Fibroblast of skin of right biceps (primary cell): Measurements from ENCODE around the gene RNU5D-1.

Source experiments
- DNase-seq: peaks from one replicate; pipeline ENCODE4 v3.0.0-alpha.2; 2013

Gene RNU5D-1

GRCh38 chr1:44698138-44698537 is 32.8 kb downstream of the RNU5D-1 start:
- no peak for DNase-seq

GRCh38 chr1:44696789-44697345 is 34.1 kb downstream of the RNU5D-1 start:
- no peak for DNase-seq

DNA sequence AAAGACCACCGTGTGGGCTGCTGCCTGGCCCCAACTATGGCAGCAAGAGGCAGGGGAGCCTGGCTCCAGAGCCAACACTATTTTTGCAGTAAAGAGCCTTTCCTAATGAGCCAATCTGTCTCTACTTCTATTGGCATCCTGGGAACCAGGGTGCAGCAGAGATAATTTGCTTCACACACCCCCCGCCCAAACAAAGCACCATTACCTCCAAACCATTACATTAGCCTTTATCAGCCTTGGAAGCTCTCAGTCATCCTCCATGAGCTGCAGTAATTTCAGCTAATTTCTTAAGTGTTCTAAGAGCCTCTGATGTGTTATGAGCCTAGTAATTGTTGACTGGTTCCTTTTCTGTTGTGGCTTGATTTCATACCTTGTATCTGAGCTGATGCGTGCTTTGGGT is 34.9 kb downstream of the RNU5D-1 start:
- no peak for DNase-seq

- DNase-seq, result no peak
These were observed 35.3 kb downstream of the RNU5D-1 start for GRCh38 chr1:44695671-44696070.

DNA sequence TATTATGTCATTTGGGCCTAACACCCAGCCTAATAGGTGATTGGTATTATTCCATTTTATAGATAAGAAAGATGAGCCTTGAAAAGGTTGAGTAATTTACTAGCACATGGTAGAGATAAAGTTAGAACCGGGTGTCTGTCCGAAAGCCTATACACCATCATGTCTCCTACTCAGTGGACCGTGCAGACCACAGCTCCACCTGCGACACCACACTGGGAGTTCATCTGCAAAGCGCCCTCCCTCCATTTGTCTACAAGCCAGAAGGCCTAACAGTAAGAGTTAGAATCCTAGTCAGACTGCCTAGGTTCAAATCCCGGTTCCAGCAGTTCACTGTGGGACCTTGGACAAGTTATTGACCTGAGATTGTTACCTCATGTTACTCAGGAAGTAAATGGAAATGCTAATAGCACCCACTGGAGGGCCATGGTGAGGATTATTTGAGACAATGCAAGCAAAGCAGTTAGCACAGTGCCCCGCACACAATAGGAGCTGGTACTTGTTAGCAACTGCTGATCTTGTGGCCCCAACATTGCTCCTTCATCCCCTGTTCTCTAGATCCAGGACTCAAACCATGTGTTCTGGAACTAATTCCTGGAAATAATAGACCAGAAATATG is 36.0 kb downstream of the RNU5D-1 start:
- DNase-seq, result no peak

DNA sequence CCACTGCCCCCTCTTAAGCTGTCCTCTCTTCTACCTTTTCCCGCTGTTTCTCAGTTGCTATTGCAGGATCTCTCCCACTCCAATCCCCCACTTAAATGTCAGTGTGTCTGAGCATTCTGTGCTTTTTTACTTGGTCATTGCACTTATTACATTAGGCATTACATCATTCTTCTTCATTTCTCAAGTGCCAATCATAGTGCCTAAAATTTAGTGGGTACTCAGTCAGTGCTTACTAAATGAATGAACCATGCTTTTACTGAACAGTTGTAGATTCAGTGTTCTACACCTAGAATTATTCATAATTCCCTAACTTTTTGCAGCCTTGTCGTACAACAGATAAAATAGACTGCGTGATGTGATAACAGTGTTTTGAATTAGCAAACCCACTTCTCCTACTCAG is 37.1 kb downstream of the RNU5D-1 start:
- DNase-seq, result no peak

DNA sequence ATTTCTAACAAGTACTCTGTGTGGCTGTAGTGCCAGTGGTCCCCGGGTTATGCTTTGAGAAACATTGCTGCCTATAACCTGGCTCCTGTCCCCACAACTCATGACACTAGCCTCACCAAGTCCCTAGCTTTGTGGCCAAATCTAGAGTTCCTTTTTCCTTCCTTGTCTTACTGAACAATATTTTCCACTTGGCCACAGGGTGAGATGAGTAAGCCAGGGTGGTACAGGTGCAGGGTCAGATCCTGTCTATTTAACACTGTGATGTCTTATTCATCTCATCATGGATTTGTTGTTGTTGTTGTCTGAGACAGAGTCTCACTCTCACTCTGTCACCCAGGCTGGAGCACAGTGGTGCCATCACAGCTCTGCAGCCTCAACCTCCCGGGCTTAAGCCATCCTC is 37.8 kb downstream of the RNU5D-1 start:
- DNase-seq, result no peak

DNA sequence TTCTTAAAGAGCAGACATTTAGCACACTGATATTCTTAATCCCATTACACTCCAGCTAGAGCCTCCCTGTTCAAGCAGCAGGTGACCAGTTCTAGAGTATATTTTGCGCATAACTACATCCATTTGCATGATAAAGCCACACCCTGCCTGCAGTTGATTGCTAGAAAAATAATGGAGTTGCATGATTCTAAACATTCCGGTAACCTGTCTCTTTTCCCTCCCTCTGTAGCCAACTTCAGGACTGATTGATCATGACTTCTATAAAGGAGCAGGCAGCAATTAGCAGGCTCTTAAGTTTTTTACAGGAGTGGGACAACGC is 41.6 kb downstream of the RNU5D-1 start:
- DNase-seq, result no peak

DNA sequence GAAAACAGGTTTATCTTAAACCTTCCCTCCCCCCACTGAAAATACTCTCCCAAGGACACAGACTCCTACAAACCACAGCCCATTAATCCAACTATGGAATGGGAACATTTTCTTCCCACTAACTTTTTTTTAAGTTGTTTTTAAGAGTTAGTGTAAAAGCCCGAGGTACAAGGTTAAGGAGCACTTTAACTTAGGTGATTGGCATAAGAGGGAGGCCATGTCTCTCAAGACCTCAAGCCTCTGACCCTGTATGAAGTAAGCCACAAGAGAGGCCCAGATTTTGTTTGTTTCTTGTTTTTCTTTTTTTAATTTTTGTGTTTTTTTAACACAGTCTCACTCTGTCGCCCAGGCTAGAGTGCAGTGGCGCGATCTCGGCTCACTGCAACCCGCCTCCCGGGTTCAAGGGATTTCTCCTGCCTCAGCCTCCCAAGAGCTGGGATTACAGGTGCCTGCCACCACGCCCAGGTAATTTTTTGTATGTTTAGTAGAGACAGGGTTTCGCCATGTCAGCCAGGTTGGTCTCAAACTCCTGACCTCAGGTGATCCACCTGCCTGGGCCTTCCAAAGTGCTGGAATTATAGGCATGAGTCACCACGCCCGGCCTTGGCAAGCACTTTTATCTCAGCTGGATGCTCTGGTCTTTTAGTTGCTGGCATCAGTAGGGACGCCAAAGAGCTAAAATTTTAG is 42.1 kb downstream of the RNU5D-1 start:
- DNase-seq, result no peak

GRCh38 chr1:44685881-44686280 is 45.1 kb downstream of the RNU5D-1 start:
- DNase-seq, result no peak

- DNase-seq, result no peak
These were observed 45.8 kb downstream of the RNU5D-1 start for GRCh38 chr1:44685218-44685617.

DNA sequence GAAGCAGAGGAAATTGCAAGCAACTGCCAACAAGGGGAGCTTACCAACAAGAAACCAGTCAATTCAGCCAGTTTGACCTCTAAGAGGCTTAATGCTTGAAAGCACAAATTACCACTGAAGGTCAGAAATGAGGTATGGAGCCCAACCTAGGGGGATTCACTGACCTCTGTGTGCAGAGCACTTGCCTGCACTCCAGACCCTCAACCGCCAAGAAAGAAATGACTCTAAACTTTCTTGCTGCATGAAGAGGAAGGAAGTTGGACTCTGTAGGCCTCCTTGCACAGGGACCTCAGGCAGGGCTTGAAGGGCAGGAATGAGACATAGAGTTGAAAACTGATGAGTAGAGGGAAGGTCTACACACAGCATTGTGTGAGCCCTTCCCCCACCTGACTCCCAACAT is 46.4 kb downstream of the RNU5D-1 start:
- no peak for DNase-seq

DNA sequence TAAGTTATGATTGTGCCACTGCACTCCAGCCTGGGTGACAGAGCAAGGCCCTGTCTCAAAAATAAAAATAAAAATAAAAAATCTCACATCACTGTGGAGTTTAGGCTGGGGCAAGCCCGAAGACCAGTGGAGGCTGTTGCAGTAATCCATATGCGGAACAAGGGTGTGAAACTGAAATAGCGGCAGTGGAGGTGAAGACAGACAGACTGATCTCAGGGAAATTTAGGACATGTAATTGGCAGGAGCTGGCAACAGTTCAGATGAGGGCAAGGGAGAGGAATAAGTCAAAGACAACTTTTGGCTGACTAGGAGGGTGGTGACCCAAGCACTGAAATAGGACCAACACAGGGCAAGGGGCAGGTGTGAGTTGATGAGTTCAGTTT is 48.1 kb downstream of the RNU5D-1 start:
- no peak for DNase-seq

GRCh38 chr1:44681905-44682882 is 48.8 kb downstream of the RNU5D-1 start:
- DNase-seq, result no peak
